Right forelimb (tissue), 1 donor: ENCODE results near the gene USP54.

Experiments used
- DNase-seq: peaks from one replicate; pipeline ENCODE4 v3.0.0-alpha.2; 2018

The USP54 gene

GRCh38 chr10:73517166-73517888 lies 73.8 kb downstream of the USP54 start:
- no peak for DNase-seq

DNA sequence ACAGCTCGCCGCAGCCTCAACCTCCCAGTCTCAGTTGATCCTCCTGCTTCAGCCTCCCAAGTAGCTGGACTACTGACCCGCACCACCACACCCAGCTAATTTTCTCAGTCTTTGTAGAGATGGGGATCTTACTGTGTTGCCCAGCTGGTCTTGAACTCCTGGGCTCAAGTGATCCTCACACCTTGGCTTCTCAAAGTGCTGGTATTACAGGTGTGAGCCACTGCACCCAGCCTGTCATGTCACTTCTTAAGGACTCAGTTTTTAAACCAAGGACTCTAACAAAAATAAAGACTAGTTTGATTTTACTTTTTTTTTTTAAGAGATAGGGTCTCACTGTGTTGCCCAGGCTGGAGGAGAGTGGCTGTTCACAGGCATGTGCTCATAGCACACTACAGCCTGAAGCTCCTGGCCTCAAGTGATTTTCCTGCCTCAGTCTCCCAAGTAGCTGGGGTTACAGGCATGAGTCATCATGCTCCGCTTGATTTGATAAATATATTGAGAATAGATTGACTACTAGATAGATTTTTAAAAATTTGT lies 78.9 kb downstream of the USP54 start:
- DNase-seq: no peak

DNA sequence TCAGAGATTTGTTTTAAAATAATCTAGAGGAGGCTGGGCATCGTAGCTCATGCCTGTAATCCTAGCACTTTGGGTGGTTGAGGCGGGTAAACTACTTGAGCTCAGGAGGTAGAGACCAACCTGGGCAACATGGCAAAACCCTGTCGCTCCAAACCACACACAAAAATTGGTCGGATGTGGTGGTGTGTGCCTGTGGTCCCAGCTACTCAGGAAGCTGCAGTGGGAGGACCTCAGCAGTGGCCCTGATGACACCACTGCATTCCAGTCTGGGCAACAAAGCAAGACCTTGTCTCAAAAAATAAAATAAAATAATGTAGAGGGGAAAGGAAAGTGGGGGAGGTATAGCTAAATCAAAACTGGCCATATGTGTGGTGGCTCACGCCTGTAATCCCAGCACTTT lies 81.4 kb downstream of the USP54 start:
- no peak for DNase-seq

GRCh38 chr10:73506491-73506890 lies 84.7 kb downstream of the USP54 start:
- DNase-seq: no peak

DNA sequence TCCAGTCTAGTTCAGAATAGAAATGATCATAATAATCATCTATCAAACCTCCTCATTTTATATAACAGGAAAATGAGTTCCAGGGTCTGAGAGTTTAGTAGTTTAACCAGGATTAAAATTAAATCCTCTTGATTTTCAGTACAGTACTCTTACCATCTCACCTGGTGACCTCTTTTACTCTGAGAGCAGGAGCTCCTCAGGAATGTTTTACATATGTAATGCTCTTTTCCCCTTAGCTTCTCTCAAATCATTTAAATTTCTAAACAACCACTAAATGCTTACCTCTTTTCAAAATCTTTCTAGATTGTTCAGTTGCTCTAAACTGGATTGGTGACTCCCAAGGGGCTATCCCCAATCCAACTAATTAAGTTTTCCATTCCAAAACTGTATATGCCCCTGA lies 85.1 kb downstream of the USP54 start:
- DNase-seq: no peak

GRCh38 chr10:73503037-73503436 lies 88.1 kb downstream of the USP54 start:
- DNase-seq: no peak

- DNase-seq: no peak
Observed at GRCh38 chr10:73501651-73502050, 89.5 kb downstream of the USP54 start.

DNA sequence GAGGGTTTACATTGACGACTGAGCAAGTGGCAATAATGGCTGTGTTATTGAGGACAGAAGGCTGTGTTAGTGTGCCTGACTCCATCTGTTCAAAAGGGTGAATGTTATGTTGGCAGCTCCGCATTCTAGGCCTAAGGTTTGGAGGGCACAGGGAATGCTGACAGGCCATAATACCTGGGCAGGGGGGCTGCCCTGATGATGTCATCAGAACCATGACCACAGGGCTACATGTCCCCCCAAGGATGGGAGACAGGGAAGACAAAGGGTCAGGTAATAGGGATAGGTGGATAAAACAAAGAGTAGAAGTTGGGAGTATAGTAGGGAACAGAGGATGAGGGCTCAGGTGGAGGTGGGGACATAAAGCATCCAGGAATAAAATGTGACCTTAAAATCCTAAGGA lies 93.5 kb downstream of the USP54 start:
- DNase-seq: no peak

DNA sequence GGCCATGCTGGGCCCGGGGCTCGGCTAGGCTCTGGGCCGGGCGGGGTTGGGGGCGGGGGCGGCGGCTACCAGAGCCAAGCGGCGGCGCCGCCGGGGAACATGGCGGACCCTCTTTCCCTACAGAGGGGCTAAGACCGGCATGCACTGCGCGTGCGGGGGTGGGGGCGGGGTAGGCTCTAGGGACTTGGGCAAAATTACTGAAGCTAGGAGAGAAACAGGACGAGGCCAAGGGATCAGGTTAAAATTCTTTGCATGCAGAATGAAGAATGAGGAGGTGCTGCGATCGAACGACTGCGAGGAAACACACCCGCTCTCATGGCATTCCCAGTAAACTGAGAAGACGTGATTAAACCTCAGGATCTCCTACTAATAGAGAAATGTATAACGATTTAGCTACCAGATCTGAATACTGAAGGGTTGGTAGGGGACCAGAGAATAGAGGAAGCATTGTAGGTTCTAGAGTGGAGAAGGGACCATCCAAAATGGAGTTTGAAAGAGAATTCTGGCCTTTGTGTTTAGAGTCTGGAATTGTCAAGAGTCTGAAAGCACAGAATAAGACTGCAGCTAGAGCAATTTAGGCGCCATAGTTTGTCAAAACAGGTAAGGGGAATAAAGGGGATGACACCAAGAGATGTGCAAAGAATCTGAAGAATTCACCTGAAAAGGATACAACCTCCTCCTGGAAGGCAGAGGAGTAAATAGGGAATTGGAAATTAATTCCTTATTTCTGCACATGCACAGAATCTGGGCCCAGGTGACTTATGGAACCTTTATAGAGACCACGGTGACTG lies 95.1 kb downstream of the USP54 start, which contains the start of gene PPP3CB:
Gene PPP3CB, minus strand, starts transcription at position 141 of the 791 bp plus-strand sequence. Its CDS starts 135 bp downstream, at position 6.
- peak; percentile 97 for DNase-seq

- DNase-seq: peak; percentile 88
Observed at GRCh38 chr10:73495226-73495883, 95.8 kb downstream of the USP54 start.

- no peak for DNase-seq
Observed at GRCh38 chr10:73494877-73495225, 96.3 kb downstream of the USP54 start.

DNA sequence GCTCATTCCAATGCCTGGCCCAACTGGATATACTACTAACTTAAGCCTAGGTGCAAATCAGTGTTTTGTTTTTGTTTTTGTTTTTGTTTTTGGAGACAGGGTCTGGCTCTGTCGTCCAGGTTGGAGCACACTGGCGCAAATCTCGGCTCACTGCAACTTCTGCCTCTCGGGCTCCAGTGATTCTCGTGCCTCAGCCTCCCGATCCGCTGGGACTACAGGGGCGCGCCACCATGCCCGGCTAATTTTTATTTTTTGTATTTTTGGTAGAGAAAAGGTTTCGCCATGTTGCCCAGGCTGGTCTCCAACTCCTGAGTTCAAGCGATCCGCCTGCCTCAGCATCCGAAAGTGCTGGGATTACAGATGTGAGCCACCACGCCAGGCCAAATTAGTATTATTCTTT lies 96.9 kb downstream of the USP54 start:
- DNase-seq: no peak

- DNase-seq: no peak
Observed at GRCh38 chr10:73493781-73494180, 97.4 kb downstream of the USP54 start.

- DNase-seq: no peak
Observed at GRCh38 chr10:73486601-73487000, 104.5 kb downstream of the USP54 start.

- no peak for DNase-seq
Observed at GRCh38 chr10:73485320-73485719, 105.8 kb downstream of the USP54 start.

GRCh38 chr10:73480158-73480557 lies 111.0 kb downstream of the USP54 start:
- no peak for DNase-seq

GRCh38 chr10:73478636-73479035 lies 112.5 kb downstream of the USP54 start:
- DNase-seq: no peak

GRCh38 chr10:73471226-73471625 lies 119.9 kb downstream of the USP54 start:
- DNase-seq: no peak

GRCh38 chr10:73469579-73469978 lies 121.6 kb downstream of the USP54 start:
- DNase-seq: no peak

DNA sequence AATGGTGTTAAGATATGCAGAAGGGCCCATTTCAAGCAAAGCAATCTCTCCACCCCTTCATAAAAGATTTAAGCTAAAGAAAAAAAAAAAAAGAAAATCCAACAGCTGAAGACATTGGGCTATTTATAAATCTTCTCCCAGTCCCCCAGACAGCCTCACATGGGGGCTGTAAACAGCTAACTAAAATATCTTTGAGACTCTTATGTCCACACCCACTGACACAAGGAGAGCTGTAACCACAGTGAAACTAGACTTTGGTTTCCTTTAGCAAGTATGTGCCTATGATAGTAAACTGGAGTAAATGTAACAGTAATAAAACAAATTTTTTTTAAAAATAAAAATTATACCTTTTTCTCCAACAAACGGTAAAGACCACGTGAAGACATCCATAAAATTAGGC lies 123.9 kb downstream of the USP54 start:
- no peak for DNase-seq

DNA sequence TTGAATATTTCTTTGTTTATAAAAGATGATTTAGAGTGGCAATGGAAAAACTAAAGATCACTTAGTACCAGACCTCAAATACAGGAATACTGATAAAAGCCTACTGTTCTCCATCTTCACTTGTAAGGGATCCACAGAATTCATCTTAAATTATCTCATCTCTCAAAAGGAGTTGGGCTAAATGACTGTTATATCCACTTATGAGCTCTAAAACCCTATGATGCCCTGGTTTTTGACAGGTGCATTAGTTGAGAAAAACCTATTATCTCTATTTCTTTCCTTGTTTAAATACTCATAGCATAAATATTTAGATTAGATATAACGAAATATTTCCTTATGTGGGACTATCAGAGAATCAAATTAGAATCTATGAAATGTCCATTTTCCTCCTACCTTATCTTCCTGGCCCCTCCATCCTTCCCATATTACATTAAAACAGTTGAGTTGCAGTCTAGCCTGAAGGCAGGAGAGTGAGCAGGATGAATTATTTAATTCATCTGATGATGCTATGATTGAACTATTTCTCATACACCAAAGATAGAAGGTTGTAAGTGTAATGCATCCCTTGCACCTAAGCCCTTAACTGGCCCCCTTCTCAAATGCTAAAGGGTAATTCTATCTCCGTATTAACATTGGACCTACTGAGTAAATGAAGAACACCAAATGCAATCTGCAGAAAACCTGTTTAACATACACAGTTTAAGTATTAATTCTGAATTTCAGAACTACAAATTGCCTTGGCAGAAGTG lies 125.0 kb downstream of the USP54 start:
- no peak for DNase-seq

DNA sequence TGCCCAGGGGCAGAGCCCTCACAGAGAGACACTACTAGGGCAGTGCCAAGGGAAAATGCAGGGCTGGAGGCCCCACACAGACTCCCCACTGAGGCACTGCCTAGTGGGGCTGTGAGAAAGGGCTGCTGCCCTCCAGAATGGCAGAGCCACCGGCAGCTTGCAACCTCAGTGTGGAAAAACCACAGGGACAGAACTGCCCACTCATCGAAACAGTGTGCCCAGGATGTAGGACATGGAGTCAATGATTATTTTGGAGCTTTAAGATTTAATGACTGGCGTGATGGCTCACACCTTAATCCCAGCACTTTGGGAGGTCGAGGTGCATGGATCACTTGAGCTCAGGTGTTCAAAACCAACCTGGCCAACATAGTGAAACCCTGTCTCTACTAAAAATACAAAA lies 130.2 kb downstream of the USP54 start:
- DNase-seq: no peak
